WERI-Rb-1 (cell line): ENCODE results near the gene FAM169A.
"Not testable (repeated sequence)": the region's sequence is repeated elsewhere in the genome, so short reads cannot be mapped to it uniquely, and the experiment has no call there.

Source experiments
- DNase-seq: peaks from one replicate; pipeline ENCODE4 v3.0.0-alpha.2; 2020
- H3K27ac ChIP-seq: fragments of 250-450 bp; sonication (Bioruptor Pico); 2 replicates; pipeline ENCODE4 v1.5.1; 2020; ENCODE audit warnings: mild to moderate bottlenecking, moderate library complexity
- H3K27me3 ChIP-seq: fragments of 250-450 bp; sonication (Bioruptor Pico); 2 replicates; pipeline ENCODE4 v1.5.1; 2021; ENCODE audit warnings: mild to moderate bottlenecking, low read depth, moderate library complexity; ENCODE audit not compliant: insufficient read depth, severe bottlenecking
- H3K36me3 ChIP-seq: fragments of 250-450 bp; sonication (Bioruptor Pico); 2 replicates; pipeline ENCODE4 v1.5.1; 2020; ENCODE audit warnings: mild to moderate bottlenecking, moderate library complexity
- H3K4me3 ChIP-seq: 2 replicates; pipeline ENCODE4 v1.5.1; 2011; ENCODE audit warnings: low read depth, mild to moderate bottlenecking, control low read depth, low read length
- H3K9me3 ChIP-seq: fragments of 250-450 bp; sonication (Bioruptor Pico); 2 replicates; pipeline ENCODE4 v1.5.1; 2021; ENCODE audit warnings: mild to moderate bottlenecking, moderate library complexity; ENCODE audit not compliant: severe bottlenecking
- TF ChIP-seq, protein P1 (sequence below): IDR thresholded peaks from 2 replicates; pipeline ENCODE4 v1.5.1; 2011; ENCODE audit warnings: low read depth, mild to moderate bottlenecking, control low read depth, inconsistent platforms, low read length

FAM169A gene

GRCh38 chr5:74895906-74896305 is 29.7 kb upstream of the FAM169A start:
- TF ChIP-seq, protein P1, sequence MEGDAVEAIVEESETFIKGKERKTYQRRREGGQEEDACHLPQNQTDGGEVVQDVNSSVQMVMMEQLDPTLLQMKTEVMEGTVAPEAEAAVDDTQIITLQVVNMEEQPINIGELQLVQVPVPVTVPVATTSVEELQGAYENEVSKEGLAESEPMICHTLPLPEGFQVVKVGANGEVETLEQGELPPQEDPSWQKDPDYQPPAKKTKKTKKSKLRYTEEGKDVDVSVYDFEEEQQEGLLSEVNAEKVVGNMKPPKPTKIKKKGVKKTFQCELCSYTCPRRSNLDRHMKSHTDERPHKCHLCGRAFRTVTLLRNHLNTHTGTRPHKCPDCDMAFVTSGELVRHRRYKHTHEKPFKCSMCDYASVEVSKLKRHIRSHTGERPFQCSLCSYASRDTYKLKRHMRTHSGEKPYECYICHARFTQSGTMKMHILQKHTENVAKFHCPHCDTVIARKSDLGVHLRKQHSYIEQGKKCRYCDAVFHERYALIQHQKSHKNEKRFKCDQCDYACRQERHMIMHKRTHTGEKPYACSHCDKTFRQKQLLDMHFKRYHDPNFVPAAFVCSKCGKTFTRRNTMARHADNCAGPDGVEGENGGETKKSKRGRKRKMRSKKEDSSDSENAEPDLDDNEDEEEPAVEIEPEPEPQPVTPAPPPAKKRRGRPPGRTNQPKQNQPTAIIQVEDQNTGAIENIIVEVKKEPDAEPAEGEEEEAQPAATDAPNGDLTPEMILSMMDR: no peak
- Histone ChIP-seq H3K4me3 (no peak overlapping the region), H3K9me3 (no peaks in the 10 kb centered on the region), H3K36me3 (no peaks in the 10 kb centered on the region), H3K27me3 (no peaks in the 10 kb centered on the region), H3K27ac (no peak overlapping the region)
- DNase-seq: no peak

DNA sequence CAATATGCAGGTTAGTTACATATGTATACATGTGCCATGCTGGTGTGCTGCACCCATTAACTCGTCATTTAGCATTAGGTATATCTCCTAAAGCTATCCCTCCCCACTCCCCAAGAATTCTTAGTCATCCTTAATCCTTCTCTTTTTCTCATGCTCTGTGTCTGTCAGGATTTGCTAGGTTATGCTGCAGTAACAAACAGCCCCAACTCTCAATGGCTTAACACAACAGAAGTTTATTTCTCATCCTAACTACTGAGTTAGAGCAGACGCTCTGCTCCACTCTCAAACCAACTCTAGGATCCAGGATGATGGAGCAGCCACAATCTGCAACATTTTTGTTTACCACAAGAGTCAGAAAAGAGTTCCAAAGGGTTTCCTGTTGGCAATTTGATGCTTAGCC is 28.2 kb upstream of the FAM169A start:
- DNase-seq: no peak
- Histone ChIP-seq H3K27ac (no peak overlapping the region), H3K36me3 (no peaks in the 10 kb centered on the region), H3K9me3 (no peaks in the 10 kb centered on the region), H3K27me3 (no peaks in the 10 kb centered on the region), H3K4me3 (no peak overlapping the region)
- TF ChIP-seq, protein P1: no peak

DNA sequence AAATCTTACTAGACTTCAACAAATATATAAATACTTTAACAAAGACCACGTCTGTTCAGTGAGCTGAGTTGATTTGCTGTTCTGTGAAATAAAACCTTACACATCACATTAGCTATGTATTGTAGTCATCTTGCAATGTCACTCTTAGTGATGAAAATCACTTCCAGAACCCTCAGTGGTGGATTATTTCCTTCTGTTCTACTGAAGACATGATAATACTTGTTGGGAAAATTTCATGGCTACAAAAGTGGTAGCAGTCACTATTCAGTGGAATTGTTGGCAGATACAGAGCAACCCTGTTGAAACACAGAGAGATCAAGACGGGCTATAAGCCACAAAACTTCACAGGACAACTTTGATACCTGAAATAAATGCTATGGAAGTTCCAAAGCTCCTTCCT is 26.7 kb upstream of the FAM169A start:
- DNase-seq: no peak
- H3K9me3 ChIP-seq: no peaks in the 10 kb centered on the region
- no peaks in the 10 kb centered on the region for H3K36me3 ChIP-seq
- no peaks in the 10 kb centered on the region for H3K27me3 ChIP-seq
- TF ChIP-seq, protein P1: no peak
- no peak overlapping the region for H3K27ac ChIP-seq
- no peak overlapping the region for H3K4me3 ChIP-seq

DNA sequence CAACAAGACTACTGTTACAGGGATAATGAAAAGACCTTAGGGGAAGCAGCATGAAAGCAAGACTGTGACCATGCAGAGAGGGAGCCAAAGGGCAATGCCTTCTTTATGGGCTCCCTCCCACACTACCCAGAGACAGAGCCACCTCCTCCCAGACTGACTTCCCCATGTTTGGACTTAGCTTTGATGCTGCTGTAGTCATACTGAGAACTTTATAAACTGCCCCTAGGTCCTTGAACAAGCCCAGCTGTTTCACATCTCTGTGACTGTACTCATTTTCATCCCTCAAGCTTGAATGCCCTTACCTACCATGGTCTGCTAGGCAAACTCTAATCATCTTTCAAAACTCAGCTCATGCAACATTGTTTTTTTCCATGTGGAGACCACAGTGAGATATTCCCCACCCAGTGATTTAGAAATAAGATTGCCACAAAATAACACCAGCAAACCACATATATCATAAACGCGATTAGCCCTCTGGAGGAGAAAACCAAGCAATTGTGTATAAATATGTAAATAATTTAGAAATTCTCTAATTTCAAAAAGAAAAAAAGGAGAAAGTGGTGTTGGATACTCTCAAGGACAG is 23.4 kb upstream of the FAM169A start:
- TF ChIP-seq, protein P1: no peak

GRCh38 chr5:74888117-74888516 is 21.9 kb upstream of the FAM169A start:
- TF ChIP-seq, protein P1: no peak

More for the DNA sequence above, 23.4 kb upstream of the FAM169A start:
- no peak overlapping the region for H3K27ac ChIP-seq
- H3K36me3 ChIP-seq: no peaks in the 10 kb centered on the region
- no peaks in the 10 kb centered on the region for H3K9me3 ChIP-seq
- DNase-seq: no peak
- no peak overlapping the region for H3K4me3 ChIP-seq
- H3K27me3 ChIP-seq: no peaks in the 10 kb centered on the region

GRCh38 chr5:74885170-74885569 is 19.0 kb upstream of the FAM169A start:
- Histone ChIP-seq H3K4me3 (no peak overlapping the region), H3K9me3 (no peaks in the 10 kb centered on the region), H3K27ac (no peak overlapping the region), H3K36me3 (no peaks in the 10 kb centered on the region), H3K27me3 (no peaks in the 10 kb centered on the region)
- TF ChIP-seq, protein P1: no peak
- peak; percentile 15 for DNase-seq

More at GRCh38 chr5:74888117-74888516, 21.9 kb upstream of the FAM169A start:
- H3K9me3 ChIP-seq: no peaks in the 10 kb centered on the region
- no peak overlapping the region for H3K4me3 ChIP-seq
- no peak overlapping the region for H3K27ac ChIP-seq
- no peak for DNase-seq
- no peaks in the 10 kb centered on the region for H3K27me3 ChIP-seq
- no peaks in the 10 kb centered on the region for H3K36me3 ChIP-seq

- not testable (repeated sequence) for DNase-seq, H3K9me3 ChIP-seq, H3K36me3 ChIP-seq, H3K4me3 ChIP-seq, H3K27me3 ChIP-seq, H3K27ac ChIP-seq
These were observed 16.4 kb upstream of the FAM169A start for GRCh38 chr5:74882379-74883134.
